LoVo (cell line): Measurements from ENCODE around the gene ACTL7B.
A peak's percentile ranks its signal among the peaks of the same experiment; 100 is the strongest.
"Not testable (repeated sequence)": the region's sequence is repeated elsewhere in the genome, so short reads cannot be mapped to it uniquely, and the experiment has no call there.

Source experiments
- DNase-seq: peaks from one replicate; pipeline ENCODE4 v3.0.0-alpha.2; 2016; ENCODE audit warnings: low spot score

ACTL7B gene, protein sequence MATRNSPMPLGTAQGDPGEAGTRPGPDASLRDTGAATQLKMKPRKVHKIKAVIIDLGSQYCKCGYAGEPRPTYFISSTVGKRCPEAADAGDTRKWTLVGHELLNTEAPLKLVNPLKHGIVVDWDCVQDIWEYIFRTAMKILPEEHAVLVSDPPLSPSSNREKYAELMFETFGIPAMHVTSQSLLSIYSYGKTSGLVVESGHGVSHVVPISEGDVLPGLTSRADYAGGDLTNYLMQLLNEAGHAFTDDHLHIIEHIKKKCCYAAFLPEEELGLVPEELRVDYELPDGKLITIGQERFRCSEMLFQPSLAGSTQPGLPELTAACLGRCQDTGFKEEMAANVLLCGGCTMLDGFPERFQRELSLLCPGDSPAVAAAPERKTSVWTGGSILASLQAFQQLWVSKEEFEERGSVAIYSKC

DNA sequence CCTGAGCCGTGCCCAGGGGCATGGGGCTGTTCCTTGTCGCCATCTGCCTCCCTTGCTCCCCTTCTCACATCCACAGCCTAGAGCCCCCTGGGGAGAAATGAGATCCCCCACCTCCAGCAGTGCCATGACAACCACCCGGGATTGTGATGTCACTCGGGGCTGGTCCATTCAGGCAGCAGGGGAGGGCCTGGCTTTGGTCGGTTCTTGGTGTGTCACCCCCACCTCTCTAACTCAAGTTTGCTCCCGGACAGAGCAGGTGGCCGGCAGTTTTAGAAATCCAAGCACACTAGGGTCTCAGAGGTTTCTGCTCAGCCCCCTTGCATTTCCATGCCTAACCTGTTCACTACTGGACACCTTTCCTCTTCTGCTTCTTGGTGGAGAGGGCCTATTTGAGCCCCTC, at the start of gene ACTL7B:
TSS of gene ACTL7B (minus strand) at position 99 of the 400 bp plus-strand sequence. CDS start at position 43, 56 bp downstream.
- DNase-seq: no peak

DNA sequence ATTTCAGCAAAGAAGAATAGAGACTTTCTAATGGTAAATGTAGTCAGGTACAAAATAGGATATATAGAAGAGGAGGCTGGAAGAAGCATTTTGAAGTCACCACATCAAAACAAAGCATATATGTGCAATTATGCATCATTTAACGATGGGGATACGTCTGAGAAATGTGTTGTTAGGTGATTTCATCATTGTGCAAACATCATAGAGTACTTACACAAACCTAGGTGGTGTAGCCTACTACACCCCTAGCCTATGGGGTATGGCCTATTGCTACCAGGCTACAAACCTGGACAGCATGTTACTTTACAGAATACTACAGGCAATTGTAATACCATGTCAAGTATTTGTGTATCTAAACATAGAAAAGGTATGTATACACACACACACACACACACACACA, 49.7 kb upstream of the ACTL7B start:
- DNase-seq: no peak

DNA sequence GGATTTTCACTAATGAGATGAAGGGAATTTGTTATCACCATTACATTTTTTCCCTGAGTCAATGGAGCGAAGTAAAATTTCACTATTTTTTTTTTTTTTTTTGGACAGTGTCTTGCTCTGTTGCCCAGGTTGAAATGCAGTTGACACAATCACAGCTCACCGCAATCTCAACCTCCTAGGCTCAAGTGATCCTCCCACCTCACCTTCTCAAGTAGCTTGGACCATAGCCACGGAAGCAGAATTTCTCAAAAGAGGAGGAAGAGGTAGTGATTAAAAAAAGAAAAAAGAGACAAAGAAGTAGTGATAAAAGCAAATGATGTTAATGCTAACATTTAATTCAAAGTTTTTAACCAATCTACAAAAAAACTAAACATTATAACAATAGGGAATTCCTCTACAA, 48.4 kb upstream of the ACTL7B start:
- no peak for DNase-seq

DNA sequence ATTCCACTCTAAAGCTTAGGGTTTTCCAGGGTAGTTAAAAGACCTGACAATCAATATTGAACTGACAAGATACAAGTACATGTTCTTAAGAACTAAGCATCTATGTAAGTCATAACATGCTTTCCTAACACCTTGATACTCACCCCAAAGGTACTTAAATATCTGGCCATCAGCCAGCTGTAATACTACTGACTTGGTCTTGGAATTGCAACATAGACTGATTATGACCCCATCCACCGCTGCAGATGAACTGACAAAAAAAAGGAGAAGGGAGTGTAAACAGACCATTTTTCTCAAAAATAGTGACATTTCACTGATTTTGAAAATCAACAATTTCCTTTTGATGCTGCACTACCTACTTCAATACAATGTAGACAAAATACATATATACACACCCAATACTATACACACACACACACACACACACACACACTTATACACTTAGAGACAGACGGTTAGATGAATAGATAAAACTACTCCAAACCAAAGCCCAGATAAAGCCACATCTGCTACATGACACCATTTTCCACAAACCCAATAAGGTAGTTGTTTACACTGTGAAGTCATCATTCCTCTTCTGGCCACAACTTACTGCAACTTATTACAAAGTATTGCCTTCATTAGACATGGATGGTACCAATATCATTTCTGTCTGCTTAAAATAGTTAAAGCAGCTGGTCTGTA, 47.8 kb upstream of the ACTL7B start:
- no peak for DNase-seq

DNA sequence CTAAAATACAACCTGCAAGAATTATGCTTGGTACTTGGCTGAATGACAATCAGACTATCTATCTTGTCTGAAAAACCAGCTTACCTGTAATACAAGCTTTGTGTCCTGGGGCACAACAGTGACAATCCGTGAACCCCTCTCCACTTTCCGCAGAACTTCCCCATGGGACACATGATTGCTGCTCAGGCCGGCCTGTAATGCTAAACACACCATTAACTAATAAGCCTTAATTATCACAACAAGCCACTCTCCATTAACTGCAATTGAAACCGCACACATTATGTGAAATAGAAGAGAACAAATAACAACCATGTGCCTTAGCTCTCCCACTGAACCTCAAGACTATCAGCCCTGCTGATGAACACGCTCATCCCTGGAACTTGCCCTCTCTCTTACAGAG, 44.4 kb upstream of the ACTL7B start:
- no peak for DNase-seq

DNA sequence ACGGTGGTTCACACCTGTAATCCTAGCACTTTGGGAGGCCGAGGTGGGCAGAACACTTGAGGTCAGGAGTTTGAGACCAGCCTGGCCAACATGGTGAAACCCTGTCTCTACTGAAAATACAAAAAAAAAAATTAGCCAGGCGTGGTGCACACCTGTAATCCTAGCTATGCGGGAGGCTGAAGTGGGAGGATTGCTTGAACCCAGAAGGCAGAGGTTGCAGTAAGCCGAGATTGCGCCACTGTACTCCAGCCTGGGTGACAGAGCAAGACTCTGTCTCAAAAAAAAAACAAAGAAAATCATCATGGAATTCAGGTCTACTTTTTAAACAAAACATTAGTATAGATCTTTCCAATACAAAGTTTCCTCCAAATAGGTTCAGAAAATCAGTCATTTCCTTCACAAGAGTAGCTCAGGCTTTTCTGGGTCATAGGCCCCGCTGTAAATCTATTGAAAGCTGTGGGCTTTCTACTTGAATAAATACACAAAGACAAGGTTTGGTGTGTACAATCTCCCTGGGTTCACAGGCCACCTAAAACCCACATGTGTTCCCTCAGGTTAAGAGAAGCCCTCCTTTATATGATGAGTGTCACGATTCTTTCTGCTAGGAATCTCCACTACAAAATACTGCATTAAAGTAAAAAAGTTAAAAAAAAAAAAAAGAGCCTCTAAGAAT, 43.4 kb upstream of the ACTL7B start:
- not testable (repeated sequence) for DNase-seq

DNA sequence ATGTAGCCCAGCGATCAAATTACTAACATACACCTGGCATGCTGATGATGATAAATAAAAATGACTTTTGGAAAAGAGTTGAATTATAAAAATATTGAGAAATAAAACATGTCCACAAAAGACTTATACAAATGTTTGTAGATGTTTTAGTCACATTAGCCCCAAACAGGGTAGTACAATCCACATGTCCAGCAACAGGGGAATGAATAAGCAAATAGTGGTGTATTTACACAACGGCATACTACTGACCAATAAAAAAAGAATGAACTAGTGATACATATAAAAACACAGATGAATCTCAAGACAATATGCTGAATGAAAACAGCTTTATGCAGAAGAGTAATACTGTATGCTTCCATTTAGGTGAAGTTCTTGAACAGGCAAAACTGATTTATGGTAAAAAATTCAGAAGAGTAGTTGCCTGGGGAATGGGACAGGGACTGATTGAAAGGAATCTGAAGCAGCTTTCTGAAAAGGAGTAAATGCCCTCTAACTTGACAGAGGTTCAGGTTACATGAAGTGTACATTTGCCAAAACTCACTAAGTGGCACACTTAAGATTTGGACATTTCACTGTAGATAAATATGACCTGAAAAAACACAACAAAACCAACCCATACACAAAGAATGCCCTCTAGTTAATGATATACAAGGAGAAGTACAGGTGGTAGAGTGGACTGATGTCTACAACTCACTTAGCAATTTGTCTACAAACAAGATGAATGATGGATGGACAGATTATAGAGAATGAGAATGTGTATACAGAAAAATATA, 41.7 kb upstream of the ACTL7B start:
- DNase-seq: no peak

DNA sequence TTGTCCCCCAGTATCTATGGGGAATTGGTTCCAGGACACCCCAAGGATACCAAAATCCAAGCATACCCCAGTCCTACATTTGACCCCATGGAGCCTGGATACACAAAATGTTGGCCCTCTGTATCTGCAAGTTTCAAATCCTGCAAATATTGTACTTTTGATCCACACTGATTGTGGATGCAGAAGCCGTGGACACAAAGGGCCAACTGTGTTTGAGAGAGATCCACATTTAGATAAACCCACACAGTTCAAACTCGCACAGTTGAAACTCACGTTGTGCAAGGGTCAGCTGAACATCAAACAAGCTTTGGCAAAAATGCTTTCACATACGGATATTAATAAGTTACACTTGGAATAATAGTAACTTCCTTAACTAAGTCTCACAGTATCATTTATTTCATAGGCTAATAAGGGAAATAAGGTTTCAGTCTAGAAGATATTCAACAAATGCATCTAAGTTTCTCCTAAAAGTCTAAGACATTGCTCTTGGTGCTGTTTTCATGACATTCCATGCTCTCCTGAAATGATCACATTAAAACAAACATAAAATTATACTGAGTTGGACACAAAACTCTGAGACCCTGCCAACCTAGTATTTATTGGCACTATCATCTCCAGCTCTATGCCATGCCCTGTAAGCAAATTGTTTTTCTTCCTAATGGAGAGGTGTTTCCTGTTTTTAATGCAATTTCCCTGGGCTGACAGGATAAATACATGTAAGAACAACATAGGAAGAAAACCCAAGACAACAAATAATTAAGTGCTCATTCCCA, 38.6 kb upstream of the ACTL7B start:
- no peak for DNase-seq

DNA sequence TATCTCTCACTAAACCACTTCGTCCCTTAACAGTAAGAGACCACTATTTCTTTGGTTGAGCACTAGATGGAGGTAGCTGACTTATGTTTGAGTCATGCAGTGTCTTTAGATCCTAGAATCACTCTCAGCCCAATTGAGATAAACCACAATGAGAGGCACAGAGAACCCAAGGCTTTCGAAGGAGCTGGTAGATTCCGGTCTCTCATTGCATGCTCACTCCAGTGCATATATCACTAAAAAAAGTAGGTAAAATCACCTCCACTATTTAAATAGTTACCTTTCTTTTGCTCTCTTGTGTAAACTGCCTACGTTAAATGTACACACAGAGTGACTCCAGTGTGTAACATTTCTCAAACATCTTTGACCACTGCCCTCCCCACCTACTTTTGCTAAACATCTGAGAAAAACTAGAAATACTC, 33.9 kb upstream of the ACTL7B start:
- DNase-seq: no peak

DNA sequence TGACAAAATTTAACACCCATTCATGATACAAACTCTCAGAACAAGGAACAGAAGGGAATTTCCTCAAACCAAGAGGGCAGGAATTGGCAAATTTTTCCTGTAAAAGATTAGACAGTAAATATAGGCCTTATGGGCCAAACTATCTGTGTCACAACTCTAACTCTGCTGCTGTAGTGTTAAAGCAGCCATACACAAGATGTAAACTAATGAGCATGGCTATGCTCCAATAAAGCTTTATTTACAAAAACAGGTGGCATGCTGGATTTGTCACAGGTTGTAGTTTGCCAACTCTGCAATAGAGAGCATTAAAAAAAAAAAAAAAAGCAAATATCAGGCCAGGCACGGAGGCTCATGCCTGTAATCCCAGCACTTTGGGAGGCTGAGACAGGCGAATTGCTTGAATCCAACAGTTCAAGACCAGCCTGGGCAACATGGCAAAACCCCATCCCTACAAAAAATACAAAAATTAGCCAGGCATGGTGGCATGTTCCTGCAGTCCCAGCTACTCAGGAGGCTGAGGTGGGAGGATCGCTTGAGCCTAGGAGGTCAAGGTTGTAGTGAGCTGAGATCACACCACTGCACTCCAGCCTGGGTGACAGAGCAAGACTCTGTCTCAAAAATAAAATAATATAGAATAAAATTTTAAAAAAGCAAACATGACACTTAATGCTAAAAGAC, 30.9 kb upstream of the ACTL7B start:
- DNase-seq: not testable (repeated sequence)

DNA sequence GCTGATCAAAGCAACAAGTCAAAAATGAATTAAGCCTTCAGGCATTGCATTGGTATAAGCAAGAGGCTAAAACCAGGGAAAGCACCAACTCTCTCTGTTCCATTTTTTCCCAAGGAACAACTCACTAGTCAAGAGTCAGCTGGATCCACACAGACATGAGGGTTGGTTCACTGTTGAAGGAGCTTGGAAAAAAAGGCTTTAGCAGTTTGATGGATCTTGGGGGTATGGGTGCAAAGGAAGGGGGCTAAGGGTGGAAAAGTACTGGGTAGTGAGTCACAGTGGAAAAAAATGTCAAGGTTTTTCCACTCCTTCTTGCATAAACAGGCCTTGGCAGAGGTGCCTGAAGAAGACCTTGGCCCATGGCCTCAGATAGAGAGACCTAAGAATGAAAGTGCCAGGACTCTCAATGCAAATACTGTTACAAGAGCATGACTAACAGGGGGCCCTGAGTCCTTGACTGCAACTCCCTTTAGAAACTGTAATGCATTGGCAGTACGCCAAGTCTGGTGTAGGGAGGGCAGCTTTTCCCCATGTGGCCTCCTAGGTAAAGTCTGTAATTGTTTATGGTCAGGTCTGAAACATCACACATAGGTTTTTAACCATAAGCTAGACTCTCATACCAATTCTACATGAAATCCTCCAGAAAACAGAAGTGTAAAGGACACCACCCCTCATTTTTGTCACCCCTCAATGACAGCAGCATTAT, 30.0 kb upstream of the ACTL7B start:
- peak; percentile 33 for DNase-seq

DNA sequence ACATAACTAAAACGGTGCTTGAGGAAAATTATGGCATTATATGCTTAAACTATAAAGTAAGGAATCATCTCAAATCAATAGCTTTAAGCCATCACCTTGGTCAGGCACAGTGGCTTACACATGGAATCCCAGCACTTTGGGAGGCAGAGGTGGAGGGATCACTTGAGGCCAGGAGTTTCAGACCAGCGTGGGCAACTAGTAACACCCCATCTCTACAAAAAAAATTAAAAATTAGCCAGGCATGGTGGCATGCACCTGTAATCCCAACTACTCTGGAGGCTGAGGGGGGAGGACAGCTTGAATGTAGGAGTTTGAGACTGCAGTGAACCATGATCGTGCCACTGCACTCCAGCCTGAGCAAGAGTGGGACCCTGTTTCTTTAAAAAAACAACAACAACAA, 28.9 kb upstream of the ACTL7B start:
- DNase-seq: no peak

DNA sequence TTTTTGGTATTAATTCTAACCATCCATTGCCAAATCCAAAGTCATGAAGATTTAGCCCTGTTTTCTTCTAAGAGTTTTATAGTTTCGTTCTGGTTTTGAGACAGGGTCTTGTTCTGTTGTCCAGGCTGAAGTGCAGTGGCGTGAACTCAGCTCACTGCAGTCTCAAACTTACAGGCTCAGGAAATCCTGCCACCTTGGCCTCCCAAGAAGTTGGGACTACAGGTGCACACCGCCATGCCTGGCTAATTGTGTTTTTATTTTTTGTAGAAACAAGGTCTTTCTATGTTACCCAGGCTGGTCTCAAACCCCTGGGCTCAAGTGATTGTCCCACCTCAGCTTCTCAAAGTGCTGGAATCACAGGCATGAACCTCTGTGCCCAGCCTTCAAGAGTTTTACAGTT, 27.3 kb upstream of the ACTL7B start:
- DNase-seq: no peak

DNA sequence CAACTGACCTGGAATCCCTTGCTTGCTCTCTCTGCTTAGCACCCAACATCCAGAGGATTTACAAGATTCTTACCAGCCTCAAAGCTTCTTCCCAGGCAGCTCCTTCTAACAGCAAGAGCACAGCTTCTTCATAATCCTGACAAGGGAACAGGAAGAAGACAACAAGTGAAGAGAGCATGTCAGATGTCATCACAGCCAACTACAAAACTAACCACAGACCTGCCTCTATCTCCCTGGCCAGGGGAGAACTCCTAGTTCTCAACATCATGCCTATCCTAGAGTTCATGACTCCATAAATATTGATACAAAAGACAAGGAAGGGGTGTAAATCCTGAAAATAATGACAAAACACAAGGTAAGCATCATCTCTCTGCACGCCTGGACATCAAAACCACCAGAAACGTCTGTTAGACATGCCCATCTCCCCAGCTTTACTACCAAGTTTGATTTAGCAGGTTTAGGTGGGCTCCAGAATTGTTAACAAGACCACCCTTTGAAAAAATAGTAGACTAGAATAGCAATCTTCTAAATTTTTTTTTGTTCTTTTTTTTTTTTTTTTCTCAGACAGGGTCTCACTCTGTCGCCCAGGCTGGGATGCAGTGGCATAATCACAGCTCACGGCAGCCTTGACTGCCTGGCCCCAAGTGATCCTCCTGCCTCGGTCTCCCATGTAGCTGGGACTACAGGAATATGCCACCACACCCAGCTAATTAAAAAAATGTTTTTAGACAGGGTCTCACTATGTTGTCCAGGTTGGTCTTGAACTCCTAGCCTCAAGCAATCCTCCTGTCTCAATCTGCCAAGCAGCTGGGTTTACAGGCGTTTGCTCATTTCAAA, 26.5 kb upstream of the ACTL7B start:
- DNase-seq: no peak

DNA sequence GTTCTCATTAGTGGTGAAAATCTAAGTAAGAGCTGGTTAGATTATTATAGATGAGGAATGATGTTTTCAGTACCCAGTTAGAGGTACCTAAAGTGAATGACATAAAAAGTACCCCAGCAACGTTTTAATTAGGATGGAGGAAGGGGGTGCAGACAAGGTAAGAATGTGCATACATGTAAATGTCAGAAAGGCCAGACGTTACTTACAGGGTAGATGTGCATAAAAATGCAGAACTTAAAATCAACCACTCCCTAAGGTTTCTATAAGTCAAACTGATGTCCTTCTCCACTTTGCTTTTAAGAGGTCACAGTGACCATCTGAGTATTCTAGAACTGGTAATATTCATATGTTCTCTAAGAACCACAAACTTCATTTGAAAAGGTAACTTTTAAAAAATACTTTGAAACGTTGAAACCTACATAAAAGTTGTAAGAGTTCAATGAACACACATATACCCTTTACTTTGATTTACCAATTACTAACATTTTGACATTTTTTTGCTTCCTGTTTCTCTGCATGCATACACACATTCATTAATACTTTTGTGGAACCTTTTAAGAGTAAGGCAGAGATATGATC, 25.0 kb upstream of the ACTL7B start:
- DNase-seq: no peak

DNA sequence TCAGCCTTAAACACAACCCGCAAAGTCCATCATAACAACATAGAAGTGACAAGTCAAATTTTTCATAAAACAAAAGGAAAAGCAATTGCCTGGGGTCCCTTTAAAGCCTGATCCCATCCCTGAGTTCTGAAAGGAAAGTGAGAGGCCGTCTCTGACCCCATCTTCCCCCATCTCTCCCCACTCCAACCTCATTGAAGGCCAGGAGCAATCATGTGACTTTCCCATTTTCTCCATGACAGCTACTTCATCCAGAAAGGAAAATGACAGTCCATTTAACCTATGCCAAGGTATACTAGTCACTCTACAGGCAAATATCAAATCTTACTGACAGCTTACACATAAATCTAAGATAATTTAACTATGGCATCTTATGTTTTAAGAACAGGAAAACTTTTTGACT, 21.7 kb upstream of the ACTL7B start:
- DNase-seq: no peak

DNA sequence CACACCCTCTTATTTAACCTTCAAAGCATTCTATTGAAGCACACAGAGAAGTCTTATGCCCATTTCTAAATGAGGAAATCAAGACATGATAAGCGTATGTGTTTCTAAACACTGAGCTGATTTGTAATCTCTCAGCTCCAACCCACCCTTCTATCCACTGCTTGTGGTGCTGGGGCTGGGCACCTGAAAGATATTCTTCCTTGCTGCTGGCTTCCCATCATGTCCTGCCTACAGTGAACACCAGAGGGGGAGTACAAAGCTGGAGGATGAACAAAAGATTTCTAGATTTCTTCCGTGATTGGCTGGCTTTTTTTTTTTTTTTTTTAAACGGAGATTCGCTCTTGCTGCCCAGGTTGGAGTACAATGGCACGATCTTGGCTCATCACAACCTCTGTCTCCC, 20.6 kb upstream of the ACTL7B start:
- no peak for DNase-seq

DNA sequence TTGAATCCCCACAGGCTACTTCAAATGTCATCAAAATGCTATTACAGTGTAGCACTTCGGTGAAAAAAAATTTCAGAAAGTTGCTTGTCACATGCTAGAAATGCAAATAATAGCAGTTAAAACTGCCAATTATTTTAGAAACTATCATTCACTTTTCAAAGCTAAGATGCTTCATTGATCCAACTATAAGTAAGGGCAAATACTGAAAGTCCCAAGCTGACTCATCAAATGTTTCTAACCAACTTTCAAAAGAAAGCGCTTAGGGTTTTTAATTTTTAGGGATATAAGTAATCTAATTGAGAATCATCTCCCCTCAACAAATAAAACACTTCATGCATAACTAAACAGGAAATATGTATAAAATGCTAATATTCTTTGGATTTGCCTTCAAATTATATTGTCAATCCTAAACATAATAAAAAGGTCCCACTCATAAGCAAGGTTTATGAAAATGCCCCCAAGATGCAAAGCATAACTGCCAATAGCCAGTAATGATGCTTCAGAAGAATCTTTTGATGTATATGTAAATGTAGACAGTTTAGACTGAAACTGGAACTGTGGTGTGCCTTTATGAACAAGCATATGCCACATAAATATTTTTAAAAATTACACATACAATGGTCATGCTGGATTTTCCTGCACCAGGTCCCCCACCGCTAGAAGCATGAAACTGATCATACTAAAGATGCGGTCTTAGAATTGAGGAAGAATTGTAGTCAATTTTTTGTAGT, 18.4 kb upstream of the ACTL7B start:
- no peak for DNase-seq
